NB4 (cell line): ENCODE results near the gene ACTG2.

Source experiments
- DNase-seq: peaks from one replicate; pipeline ENCODE4 v3.0.0; 2010; ENCODE audit warnings: low read depth
- H3K4me3 ChIP-seq: one replicate; pipeline ENCODE4 v1.5.1; 2011; ENCODE audit warnings: mild to moderate bottlenecking, low read depth, low read length, moderate library complexity
- MYC ChIP-seq: IDR thresholded peaks from 2 replicates; pipeline ENCODE4 v1.6.1; 2011; ENCODE audit warnings: low read depth, low read length
- POLR2A ChIP-seq: IDR thresholded peaks from 2 replicates; pipeline ENCODE4 v1.6.1; 2011; ENCODE audit warnings: mild to moderate bottlenecking; ENCODE audit not compliant: insufficient read length; ENCODE audit errors: extremely low read depth
- TF ChIP-seq, protein P1 (sequence below): IDR thresholded peaks from 2 replicates; pipeline ENCODE4 v1.6.1; 2011; ENCODE audit warnings: low read depth, low read length
- TF ChIP-seq, protein P2 (sequence below): IDR thresholded peaks from one replicate; pipeline ENCODE4 v1.5.1; 2012; ENCODE audit warnings: low read depth, low read length

ACTG2 gene

DNA sequence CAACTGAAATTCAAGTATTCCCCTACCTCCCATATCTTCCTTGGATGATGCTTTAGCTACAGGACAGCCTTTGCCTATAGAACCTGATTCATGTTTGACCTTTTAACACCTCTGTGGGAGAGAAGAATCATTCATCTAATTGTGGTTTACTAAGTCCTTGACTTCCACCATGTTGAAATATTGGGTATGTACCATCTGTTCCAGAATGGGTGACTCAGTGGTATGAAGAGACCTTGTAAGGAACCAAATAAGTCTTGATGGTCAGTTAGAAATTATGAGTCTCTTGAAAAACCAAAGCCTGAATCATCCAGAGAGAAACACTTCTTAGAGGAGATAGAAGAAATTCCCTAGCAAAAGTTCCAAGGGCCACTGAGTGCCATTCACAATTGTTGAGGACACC, 36.6 kb upstream of the ACTG2 start:
- TF ChIP-seq POLR2A, result no peak
- no peak for TF ChIP-seq MYC
- TF ChIP-seq, protein P1, sequence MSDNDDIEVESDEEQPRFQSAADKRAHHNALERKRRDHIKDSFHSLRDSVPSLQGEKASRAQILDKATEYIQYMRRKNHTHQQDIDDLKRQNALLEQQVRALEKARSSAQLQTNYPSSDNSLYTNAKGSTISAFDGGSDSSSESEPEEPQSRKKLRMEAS, result no peak
- TF ChIP-seq, protein P2, sequence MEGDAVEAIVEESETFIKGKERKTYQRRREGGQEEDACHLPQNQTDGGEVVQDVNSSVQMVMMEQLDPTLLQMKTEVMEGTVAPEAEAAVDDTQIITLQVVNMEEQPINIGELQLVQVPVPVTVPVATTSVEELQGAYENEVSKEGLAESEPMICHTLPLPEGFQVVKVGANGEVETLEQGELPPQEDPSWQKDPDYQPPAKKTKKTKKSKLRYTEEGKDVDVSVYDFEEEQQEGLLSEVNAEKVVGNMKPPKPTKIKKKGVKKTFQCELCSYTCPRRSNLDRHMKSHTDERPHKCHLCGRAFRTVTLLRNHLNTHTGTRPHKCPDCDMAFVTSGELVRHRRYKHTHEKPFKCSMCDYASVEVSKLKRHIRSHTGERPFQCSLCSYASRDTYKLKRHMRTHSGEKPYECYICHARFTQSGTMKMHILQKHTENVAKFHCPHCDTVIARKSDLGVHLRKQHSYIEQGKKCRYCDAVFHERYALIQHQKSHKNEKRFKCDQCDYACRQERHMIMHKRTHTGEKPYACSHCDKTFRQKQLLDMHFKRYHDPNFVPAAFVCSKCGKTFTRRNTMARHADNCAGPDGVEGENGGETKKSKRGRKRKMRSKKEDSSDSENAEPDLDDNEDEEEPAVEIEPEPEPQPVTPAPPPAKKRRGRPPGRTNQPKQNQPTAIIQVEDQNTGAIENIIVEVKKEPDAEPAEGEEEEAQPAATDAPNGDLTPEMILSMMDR, result no peak
- no peak for DNase-seq
- H3K4me3 ChIP-seq, result no peak overlapping the region

DNA sequence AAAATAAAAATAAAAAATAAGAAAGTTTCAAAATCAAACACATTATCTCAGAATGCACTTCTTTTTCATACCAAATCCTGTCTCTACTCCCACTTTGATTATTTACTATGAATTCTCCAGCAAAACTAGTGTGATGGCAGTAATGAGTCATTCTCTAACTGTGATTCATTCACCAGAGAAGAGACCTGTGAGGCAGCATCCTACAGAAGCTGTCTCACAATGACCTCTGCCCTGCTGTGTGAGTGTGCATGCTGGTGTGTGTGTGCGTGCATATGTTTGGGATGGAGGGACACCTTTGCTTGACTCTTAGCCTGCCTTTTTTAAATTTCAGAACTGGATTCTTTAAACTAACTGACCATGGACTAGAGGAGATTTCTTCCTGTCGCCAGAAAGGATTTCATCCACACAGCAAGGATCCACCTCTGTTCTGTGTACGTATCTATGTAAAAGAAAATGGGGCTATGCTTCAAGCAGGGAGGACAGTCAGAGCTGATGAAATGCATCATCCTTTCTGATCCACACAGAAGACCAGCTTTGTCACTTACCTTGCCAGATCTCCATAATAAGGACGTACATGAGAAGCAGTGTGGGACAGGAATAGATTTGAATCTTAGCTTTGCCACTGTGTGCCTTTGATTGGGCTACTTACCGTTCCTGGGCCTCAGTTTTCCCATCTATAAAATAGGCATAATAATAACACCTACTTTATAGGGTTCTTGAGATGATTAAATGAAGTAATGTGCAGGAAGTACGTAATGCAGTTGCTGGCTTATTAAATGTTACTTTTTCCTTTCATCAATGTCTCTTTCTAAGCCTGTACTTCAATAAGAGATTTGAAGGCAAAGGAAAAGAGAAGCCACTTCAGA, 32.9 kb upstream of the ACTG2 start:
- TF ChIP-seq POLR2A (no peak), MYC (no peak)
- TF ChIP-seq, protein P2, result no peak
- TF ChIP-seq, protein P1, result no peak
- no peak overlapping the region for H3K4me3 ChIP-seq
- peak; percentile 31 for DNase-seq

DNA sequence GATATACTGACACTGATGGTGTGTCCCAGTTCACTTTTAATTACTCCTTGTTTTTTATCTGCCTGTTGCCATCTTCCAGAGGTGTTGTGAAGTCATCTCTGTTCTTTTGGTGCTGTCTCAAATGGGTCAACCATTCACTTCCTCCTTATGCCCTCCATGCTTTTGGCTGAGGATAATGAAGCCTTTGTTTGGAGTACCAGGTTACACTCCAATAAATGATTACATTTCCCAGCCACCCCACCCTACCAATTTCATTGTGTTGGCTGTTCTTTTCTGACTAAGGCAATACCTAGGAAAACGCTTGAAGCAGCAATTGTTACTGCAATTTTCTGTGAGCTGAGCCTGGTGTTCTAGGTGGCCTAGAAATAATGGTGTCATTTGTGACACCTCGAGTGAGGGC, 29.8 kb upstream of the ACTG2 start:
- H3K4me3 ChIP-seq, result no peak overlapping the region
- TF ChIP-seq, protein P2, result no peak
- TF ChIP-seq, protein P1, result no peak
- TF ChIP-seq MYC (no peak), POLR2A (no peak)
- DNase-seq, result no peak

DNA sequence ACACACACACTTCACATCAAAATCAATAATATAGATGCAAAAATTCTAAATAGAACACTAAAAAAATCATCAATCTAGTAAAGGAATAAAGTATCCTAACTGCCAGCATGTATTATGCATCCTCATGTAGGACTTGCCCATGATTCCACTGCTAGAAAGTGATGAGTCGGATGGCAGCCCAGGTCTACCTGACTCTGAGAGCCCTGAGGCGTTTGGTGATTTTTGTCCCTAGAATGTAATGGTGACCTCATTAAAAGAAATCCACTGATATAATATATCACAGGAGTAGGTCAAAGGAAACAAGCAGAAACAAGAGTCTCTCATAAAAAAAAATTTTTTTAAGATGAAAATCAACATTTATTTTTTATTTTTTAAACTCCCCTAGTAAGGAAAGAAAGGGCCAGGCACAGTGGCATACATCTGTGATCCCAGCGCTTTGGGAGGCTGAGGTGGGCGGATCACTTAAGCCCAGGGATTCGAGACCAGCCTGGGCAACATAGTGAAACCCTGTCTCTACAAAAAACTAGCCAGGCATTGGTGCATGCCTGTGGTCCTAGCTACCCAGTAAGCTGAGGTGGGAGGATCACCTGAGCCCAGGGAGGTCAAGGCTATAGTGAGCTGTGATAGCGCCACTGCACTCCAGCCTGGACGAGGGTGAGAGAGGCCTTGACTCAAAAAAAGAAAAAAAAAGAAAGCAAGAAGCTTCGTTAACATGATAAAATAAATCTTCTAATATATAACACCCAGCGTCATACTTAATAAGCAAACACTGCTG, 24.4 kb upstream of the ACTG2 start:
- TF ChIP-seq, protein P1, result no peak
- TF ChIP-seq, protein P2, result no peak
- no peak for TF ChIP-seq POLR2A
- no peak for TF ChIP-seq MYC

GRCh38 chr2:73870084-73870483, 22.7 kb upstream of the ACTG2 start:
- H3K4me3 ChIP-seq, result no peak overlapping the region
- TF ChIP-seq POLR2A (no peak), MYC (no peak)
- TF ChIP-seq, protein P1, result no peak
- TF ChIP-seq, protein P2, result no peak
- DNase-seq, result no peak

More for the DNA sequence above, 24.4 kb upstream of the ACTG2 start:
- no peak for DNase-seq
- no peak overlapping the region for H3K4me3 ChIP-seq
